HepG2 (cell line): ENCODE results near the gene IRF2BPL.

Experiments used
- ASH2L ChIP-seq: fragments of 300-600, 200-600 bp; sonication (generic); IDR thresholded peaks from 2 replicates; pipeline ENCODE4 v1.7.0; 2017; ENCODE audit warnings: low read depth, mild to moderate bottlenecking, moderate library complexity, mixed read lengths, low read length; ENCODE audit not compliant: insufficient read length
- CTCF ChIP-seq: sonication (generic); formaldehyde crosslinking; IDR thresholded peaks from 2 replicates; pipeline ENCODE4 v1.5.0; 2020; ENCODE audit warnings: mild to moderate bottlenecking, missing genetic modification reagents, moderate library complexity
- EP300 ChIP-seq, 3 experiments: sonication (generic) in 1 of 3; formaldehyde crosslinking in 1 of 3; IDR thresholded peaks; 2 replicates each; pipeline versions ENCODE4 v1.5.1 to v1.6.1; 2011 to 2020; ENCODE audit warnings: low read depth in 2 of 3, low read length in 2 of 3, borderline replicate concordance in 1 of 3, improper control_type of control experiment in 1 of 3, mild to moderate bottlenecking in 1 of 3, missing genetic modification reagents in 1 of 3, moderate library complexity in 1 of 3
- EZH2 ChIP-seq: conservative IDR thresholded peaks from 2 replicates; pipeline ENCODE4 v1.6.1; 2012; ENCODE audit warnings: mild to moderate bottlenecking, low read depth, low read length, moderate library complexity
- GABPA ChIP-seq, 2 experiments: IDR thresholded peaks; 2 replicates each; pipeline ENCODE4 v1.6.1; 2011 to 2016; ENCODE audit warnings: low read depth in 2 of 2, low read length in 1 of 2, missing biosample characterization in 1 of 2, missing genetic modification characterization in 1 of 2
- POLR2A ChIP-seq, 2 experiments: IDR thresholded peaks; 2 replicates each; pipeline ENCODE4 v1.6.1; 2011; ENCODE audit warnings: low read depth in 2 of 2, low read length in 2 of 2, mild to moderate bottlenecking in 1 of 2, moderate library complexity in 1 of 2; ENCODE audit not compliant: insufficient read depth in 1 of 2
- ZNF207 ChIP-seq: fragments of 450-650 bp; IDR thresholded peaks from 2 replicates; pipeline ENCODE4 v1.6.1; 2016; ENCODE audit warnings: antibody characterized with exemption, borderline replicate concordance
- ZNF577 ChIP-seq: sonication (generic); formaldehyde crosslinking; IDR thresholded peaks from 2 replicates; pipeline ENCODE4 v1.4.0; 2020; ENCODE audit warnings: mild to moderate bottlenecking, low read depth, missing genetic modification reagents, borderline replicate concordance

- no peak for TF ChIP-seq EZH2
- no peak for TF ChIP-seq ZNF577 (CRISPR knock-in tag)
- TF ChIP-seq CTCF (CRISPR knock-in tag) = peak; percentile 93
- no peak for TF ChIP-seq EP300 (IDR thresholded peaks at IDR 0.05; ENCODE audit: low read depth in 2 of 2, low read length in 2 of 2)
- no peak for TF ChIP-seq EP300 (CRISPR knock-in tag; IDR thresholded peaks at IDR 0.05; ENCODE audit: borderline replicate concordance)
- no peak for TF ChIP-seq ASH2L
- TF ChIP-seq ZNF207 = no peak
- TF ChIP-seq GABPA (IDR thresholded peaks at IDR 0.05; ENCODE audit: low read depth, low read length) = no peak
- no peak for TF ChIP-seq GABPA (CRISPR knock-in tag; IDR thresholded peaks at IDR 0.05; ENCODE audit: low read depth)
- TF ChIP-seq POLR2A (IDR thresholded peaks at IDR 0.05; ENCODE audit: insufficient read depth in 1 of 2, low read depth in 2 of 2, low read length in 2 of 2) = no peak
Observed at GRCh38 chr14:77067632-77068516, 39.4 kb upstream of the IRF2BPL start.
